H1 (cell line): Measurements from ENCODE around the gene EFHD1. TPM values are rescaled to one million over a fixed set of nuclear protein-coding genes. Genes with fewer than 3 reads are reported as not detected.

Experiments used
- ATF2 ChIP-seq: IDR thresholded peaks from 2 replicates; pipeline ENCODE4 v1.6.1; 2012; ENCODE audit warnings: low read length, inconsistent platforms
- polyA plus RNA-seq, 7 experiments: library from polyadenylated mRNA; depleted of rRNA in 3 of 7; stranded (reverse) in 5 of 7; unstranded in 2 of 7; fragments of >200 nt in 5 of 7; fragments of 200-250 nt in 2 of 7; gene quantifications; 1 replicate in 5 of 7; 2 replicates in 1 of 7; 4 replicates in 1 of 7; pipeline versions ENCODE4 v1.2.1 to v1.2.3, GENCODE V29; 2011 to 2013; ENCODE audit warnings: missing spikeins in 2 of 7, mixed read lengths in 2 of 7
- total RNA-seq: library from RNA; stranded (reverse); fragmentation: NEBNext Ultra II Directional; extraction: Animal tissue kit (Norgen Biotek cat#: 25700); gene quantifications from 2 replicates; pipeline ENCODE4 v1.2.1, GENCODE V29; 2021

EFHD1 gene
- total and polyA plus RNA-seq, 2 of the 8 experiments (the other 6 are each of a cell fraction or from before 2014, with no cell fraction given), result 3.4 to 4.5 TPM

GRCh38 chr2:232615339-232615738 is 18.1 kb upstream of the EFHD1 start (continued):
- TF ChIP-seq ATF2, result no peak
- TF ChIP-seq, all 59 proteins: peak for 0
